CD8-positive, alpha-beta memory T cell (primary cell): ENCODE measurements around the gene FIG4. TPM values are rescaled to one million over a fixed set of nuclear protein-coding genes. Genes with fewer than 3 reads are reported as not detected.
"Not testable (repeated sequence)": the region's sequence is repeated elsewhere in the genome, so short reads cannot be mapped to it uniquely, and the experiment has no call there.

Experiments used
- CTCF ChIA-PET: fragments of 350-600 bp; sonication (Branson Sonifier 250); formaldehyde crosslinking; loops from one replicate; lab custom pipeline; 2021; ENCODE audit warnings: antibody characterized with exemption; lab: Charles Lee
- POLR2A ChIA-PET: fragments of 350-600 bp; sonication (Branson Sonifier 250); formaldehyde crosslinking; loops from one replicate; lab custom pipeline; 2021; ENCODE audit warnings: antibody characterized with exemption; lab: Charles Lee
- DNase-seq, 5 donors: peaks; one replicate each; pipeline versions ENCODE4 v3.0.0 to v3.0.0-alpha.2; 2020 to 2022; ENCODE audit warnings: mixed read lengths in 1 of 5
- H3K27ac ChIP-seq: one replicate; pipeline ENCODE4 v1.7.0; 2013; ENCODE audit warnings: low read depth, mild to moderate bottlenecking, low read length, moderate library complexity
- H3K27me3 ChIP-seq: 2 replicates; pipeline ENCODE4 v1.7.0; 2013; ENCODE audit warnings: low read length, mild to moderate bottlenecking; ENCODE audit not compliant: insufficient read depth, poor library complexity, severe bottlenecking
- H3K36me3 ChIP-seq: 2 replicates; pipeline ENCODE4 v1.7.0; 2013; ENCODE audit warnings: mild to moderate bottlenecking, low read length, moderate library complexity; ENCODE audit not compliant: insufficient read depth
- H3K4me1 ChIP-seq: 2 replicates; pipeline ENCODE4 v1.7.0; 2013; ENCODE audit warnings: mild to moderate bottlenecking, low read length, moderate library complexity; ENCODE audit not compliant: insufficient read depth
- H3K4me3 ChIP-seq: 2 replicates; pipeline ENCODE4 v1.7.0; 2013; ENCODE audit warnings: mild to moderate bottlenecking, low read length
- H3K9me3 ChIP-seq: 2 replicates; pipeline ENCODE4 v1.7.0; 2013; ENCODE audit warnings: mild to moderate bottlenecking, low read length
- H3K27ac Mint-ChIP-seq, 8 donors: one replicate each; pipeline ENCODE4 v1.8.0; 2020 to 2021; ENCODE audit warnings: mixed read lengths in 8 of 8, mild to moderate bottlenecking in 6 of 8, inconsistent platforms in 3 of 8, moderate library complexity in 3 of 8
- H3K27me3 Mint-ChIP-seq, 2 donors: one replicate each; pipeline ENCODE4 v1.8.0; 2020 to 2021; ENCODE audit warnings: mixed read lengths in 2 of 2, mild to moderate bottlenecking in 1 of 2, moderate library complexity in 1 of 2
- H3K36me3 Mint-ChIP-seq, 3 donors: one replicate each; pipeline ENCODE4 v1.8.0; 2020 to 2021; ENCODE audit warnings: mixed read lengths in 3 of 3, inconsistent platforms in 1 of 3, mild to moderate bottlenecking in 1 of 3
- H3K4me1 Mint-ChIP-seq, 3 donors: one replicate each; pipeline ENCODE4 v1.8.0; 2020 to 2021; ENCODE audit warnings: mixed read lengths in 3 of 3, inconsistent platforms in 1 of 3, mild to moderate bottlenecking in 1 of 3
- H3K4me3 Mint-ChIP-seq, 7 donors: one replicate each; pipeline ENCODE4 v1.8.0; 2020 to 2021; ENCODE audit warnings: mixed read lengths in 7 of 7, mild to moderate bottlenecking in 6 of 7, moderate library complexity in 4 of 7, inconsistent platforms in 2 of 7
- H3K9me3 Mint-ChIP-seq, 5 donors: one replicate each; pipeline ENCODE4 v1.8.0; 2020 to 2022; ENCODE audit warnings: mixed read lengths in 5 of 5, mild to moderate bottlenecking in 3 of 5, moderate library complexity in 2 of 5, inconsistent platforms in 1 of 5
- polyA plus RNA-seq: library from polyadenylated mRNA; unstranded; fragments of 300-500 nt; fragmentation: Illumina TruSeq; gene quantifications from one replicate; pipeline ENCODE4 v1.2.3, GENCODE V29; 2021
- total RNA-seq, 2 experiments: library from RNA; stranded (reverse); gene quantifications; one replicate each; pipeline ENCODE4 v1.2.3, GENCODE V29; 2021

FIG4 gene
- total and polyA plus RNA-seq, 3 experiments from 2014 or later, result 11.2 to 16.4 (median 13.2) TPM

DNA sequence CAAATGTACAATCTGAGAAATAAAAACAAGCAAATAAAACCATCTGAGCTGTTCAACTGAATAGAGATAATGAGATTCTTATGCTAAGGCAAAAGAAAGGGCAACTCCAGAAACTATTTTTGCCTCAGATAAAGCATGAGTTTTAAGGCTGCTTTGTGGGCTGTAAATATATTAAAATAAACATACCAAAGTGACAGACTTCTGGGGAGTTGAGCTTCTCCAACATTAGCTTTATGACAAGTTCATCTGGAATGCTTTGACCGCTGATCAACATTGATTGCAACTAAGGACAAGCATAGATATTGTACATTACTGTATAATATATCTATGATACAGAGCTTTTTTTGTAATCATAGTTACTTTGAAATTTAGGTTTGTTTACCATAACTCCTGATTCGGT, 19.4 kb upstream of the FIG4 start:
- Mint-ChIP-seq H3K9me3 (no peaks in the 10 kb centered on the region), H3K4me1 (no peaks in the 10 kb centered on the region), H3K4me3 (no peak overlapping the region), H3K36me3 (peaks cover 19 to 36% (median 22%) of the 10 kb centered on the region in 3 donors), H3K27ac (no peak overlapping the region), H3K27me3 (no peaks in the 10 kb centered on the region)
- CTCF ChIA-PET, result no interaction called here
- no peaks in the 10 kb centered on the region for H3K36me3 ChIP-seq
- H3K4me3 ChIP-seq, result no peak overlapping the region
- POLR2A ChIA-PET, result no interaction called here
- no peaks in the 10 kb centered on the region for H3K27me3 ChIP-seq
- H3K27ac ChIP-seq, result no peak overlapping the region
- H3K4me1 ChIP-seq, result no peaks in the 10 kb centered on the region
- no peak for DNase-seq
- H3K9me3 ChIP-seq, result no peaks in the 10 kb centered on the region

DNA sequence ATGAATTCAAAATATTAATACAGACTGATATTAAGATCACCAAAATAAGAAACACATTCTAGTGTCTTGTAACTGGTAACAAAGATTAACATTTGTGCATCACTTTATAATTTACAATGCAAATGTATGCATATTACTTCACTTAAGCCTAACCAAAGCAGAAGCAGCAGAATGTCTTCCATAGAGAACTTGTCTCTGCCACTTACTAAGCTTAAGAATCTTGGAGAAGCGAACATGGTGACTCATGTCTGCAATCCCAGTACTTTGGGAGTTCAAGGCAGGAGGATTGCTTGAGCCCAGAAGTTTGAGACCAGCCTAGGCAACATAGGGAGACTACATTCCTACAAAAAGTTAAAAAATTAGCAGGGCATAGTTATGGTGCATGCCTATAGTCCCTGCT, 18.9 kb upstream of the FIG4 start:
- Histone ChIP-seq H3K27ac (no peak overlapping the region), H3K4me3 (no peak overlapping the region), H3K36me3 (no peaks in the 10 kb centered on the region), H3K27me3 (no peaks in the 10 kb centered on the region), H3K9me3 (no peaks in the 10 kb centered on the region), H3K4me1 (no peaks in the 10 kb centered on the region)
- Mint-ChIP-seq H3K27ac (no peak overlapping the region), H3K4me3 (no peak overlapping the region), H3K9me3 (no peaks in the 10 kb centered on the region), H3K27me3 (no peaks in the 10 kb centered on the region), H3K36me3 (peaks cover 20 to 36% (median 22%) of the 10 kb centered on the region in 3 donors), H3K4me1 (no peaks in the 10 kb centered on the region)
- no peak for DNase-seq
- POLR2A ChIA-PET, result no interaction called here
- CTCF ChIA-PET, result no interaction called here

DNA sequence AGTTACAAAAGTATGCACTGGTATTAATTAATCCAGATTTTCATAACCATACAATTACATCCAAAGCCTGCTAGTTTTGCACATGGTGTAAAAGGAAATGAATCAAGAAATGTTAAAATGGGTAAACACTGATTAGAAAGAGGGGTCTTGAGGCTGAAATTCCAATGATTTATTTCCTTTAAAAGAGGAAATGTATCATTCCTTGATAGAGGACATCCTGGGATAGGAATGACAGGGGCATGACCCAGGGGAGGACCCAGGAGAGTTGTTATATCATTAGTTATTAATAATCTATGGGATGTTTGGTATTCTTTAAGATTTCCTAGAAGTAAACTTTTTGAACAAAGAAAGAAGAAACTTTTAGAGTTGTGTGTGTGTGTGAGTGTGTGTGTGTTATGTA, 18.3 kb upstream of the FIG4 start:
- Mint-ChIP-seq H3K27me3 (no peaks in the 10 kb centered on the region), H3K36me3 (peaks cover 20 to 36% (median 22%) of the 10 kb centered on the region in 3 donors), H3K27ac (no peak overlapping the region), H3K9me3 (no peaks in the 10 kb centered on the region), H3K4me3 (no peak overlapping the region), H3K4me1 (no peaks in the 10 kb centered on the region)
- ChIA-PET CTCF (no interaction called here), POLR2A (no interaction called here)
- Histone ChIP-seq H3K27me3 (no peaks in the 10 kb centered on the region), H3K4me1 (no peaks in the 10 kb centered on the region), H3K4me3 (no peak overlapping the region), H3K27ac (no peak overlapping the region), H3K9me3 (no peaks in the 10 kb centered on the region), H3K36me3 (no peaks in the 10 kb centered on the region)
- DNase-seq, result no peak

DNA sequence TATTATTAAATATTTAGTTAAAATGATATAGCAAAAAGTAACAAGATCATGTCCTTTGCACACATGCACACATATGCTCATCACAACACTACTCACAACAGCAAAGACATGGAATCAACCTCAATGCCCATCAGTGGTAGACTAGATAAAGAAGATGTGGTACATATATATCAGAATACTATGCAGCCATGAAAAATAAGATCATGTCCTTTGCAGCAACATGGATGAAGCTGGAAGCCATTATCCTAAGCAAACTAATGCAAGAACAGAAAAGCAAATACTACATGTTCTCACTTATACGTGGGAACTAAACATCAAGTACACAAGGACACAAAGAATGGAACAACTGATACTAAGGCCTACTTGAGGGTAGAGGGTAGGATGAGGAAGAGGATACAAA, 14.4 kb upstream of the FIG4 start:
- H3K27me3 Mint-ChIP-seq, result peaks cover 0 to under 1% of the 10 kb centered on the region in 2 donors
- Histone ChIP-seq H3K9me3 (no peaks in the 10 kb centered on the region), H3K27me3 (no peaks in the 10 kb centered on the region), H3K36me3 (no peaks in the 10 kb centered on the region), H3K4me1 (no peaks in the 10 kb centered on the region), H3K4me3 (no peak overlapping the region), H3K27ac (no peak overlapping the region)
- ChIA-PET CTCF (no interaction called here), POLR2A (no interaction called here)
- no peaks in the 10 kb centered on the region for H3K9me3 Mint-ChIP-seq
- H3K4me3 Mint-ChIP-seq, result no peak overlapping the region
- peaks cover 3 to 16% (median 4%) of the 10 kb centered on the region in 3 donors for H3K4me1 Mint-ChIP-seq
- DNase-seq, result no peak
- peaks cover 5 to 17% (median 17%) of the 10 kb centered on the region in 3 donors for H3K36me3 Mint-ChIP-seq
- no peak overlapping the region for H3K27ac Mint-ChIP-seq

DNA sequence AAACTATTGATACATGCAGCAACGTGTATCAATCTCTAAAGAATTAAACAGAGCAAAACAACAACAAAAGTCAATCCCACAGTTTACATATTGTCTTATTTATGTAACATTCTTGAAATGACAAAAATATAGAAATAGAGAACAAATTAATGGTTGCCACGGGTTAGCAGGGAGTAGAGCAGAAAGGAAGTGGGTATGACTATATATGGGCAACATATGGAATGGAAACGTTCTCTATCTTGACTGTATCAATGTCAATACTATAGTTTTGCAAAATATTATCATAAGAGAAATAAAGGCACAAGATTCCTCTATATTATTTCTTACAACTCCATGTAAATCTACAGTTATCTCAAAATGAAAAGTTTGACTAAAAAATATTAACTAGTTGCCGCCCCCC, 12.9 kb upstream of the FIG4 start:
- Histone ChIP-seq H3K4me1 (no peaks in the 10 kb centered on the region), H3K27me3 (no peaks in the 10 kb centered on the region), H3K4me3 (no peak overlapping the region), H3K27ac (no peak overlapping the region), H3K9me3 (no peaks in the 10 kb centered on the region), H3K36me3 (no peaks in the 10 kb centered on the region)
- Mint-ChIP-seq H3K27me3 (peaks cover 0 to 2% of the 10 kb centered on the region in 2 donors), H3K4me1 (peaks cover 5 to 18% (median 5%) of the 10 kb centered on the region in 3 donors), H3K9me3 (no peaks in the 10 kb centered on the region), H3K4me3 (no peak overlapping the region), H3K36me3 (peaks cover 9 to 16% (median 15%) of the 10 kb centered on the region in 3 donors), H3K27ac (no peak overlapping the region)
- POLR2A ChIA-PET, result no interaction called here
- CTCF ChIA-PET, result no interaction called here
- DNase-seq, result no peak

DNA sequence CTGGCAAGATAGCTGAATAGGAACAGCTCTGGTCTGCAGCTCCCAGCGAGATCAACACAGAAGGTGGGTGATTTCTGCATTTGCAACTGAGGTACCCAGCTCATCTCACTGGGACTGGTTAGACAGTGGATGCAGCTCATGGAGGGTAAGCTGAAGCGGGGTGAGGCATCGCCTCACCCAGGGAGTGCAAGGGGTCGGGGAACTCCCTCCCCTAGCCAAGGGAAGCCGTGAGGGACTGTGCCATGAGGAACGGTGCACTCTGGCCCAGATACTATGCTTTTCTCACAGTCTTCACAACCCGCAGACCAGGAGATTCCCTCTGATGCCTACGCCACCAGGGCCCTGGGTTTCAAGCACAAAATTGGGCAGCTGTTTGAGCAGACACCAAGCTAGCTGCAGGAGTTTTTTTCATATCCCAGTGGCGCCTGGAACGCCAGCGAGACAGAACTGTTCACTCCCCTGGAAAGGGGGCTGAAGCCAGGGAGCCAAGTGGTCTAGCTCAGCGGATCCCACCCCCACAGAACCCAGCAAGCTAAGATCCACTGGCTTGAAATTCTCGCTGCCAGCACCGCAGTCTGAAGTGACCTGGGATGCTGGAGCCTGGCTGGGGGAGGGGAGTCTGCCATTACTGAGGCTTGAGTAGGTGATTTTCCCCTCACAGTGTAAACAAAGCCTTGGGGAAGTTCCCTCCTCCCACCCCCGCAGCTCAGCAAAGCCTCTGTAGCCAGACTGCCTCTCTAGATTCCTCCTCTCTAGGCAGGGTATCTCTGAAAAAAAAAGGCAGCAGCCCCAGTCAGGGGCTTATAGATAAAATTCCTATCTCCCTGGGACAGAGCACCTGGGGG, 12.2 kb upstream of the FIG4 start:
- H3K27ac Mint-ChIP-seq, result peak overlapping the region in 1 of 8 donors; percentile 8
- H3K27ac ChIP-seq, DNase-seq, H3K4me3 ChIP-seq, H3K9me3 Mint-ChIP-seq, H3K9me3 ChIP-seq, H3K4me3 Mint-ChIP-seq, H3K27me3 Mint-ChIP-seq, H3K4me1 ChIP-seq, H3K27me3 ChIP-seq, POLR2A ChIA-PET, H3K36me3 ChIP-seq: not testable (repeated sequence)
- H3K4me1 Mint-ChIP-seq, result peaks cover 5 to 18% (median 5%) of the 10 kb centered on the region in 3 donors
- H3K36me3 Mint-ChIP-seq, result peaks cover 7 to 17% (median 14%) of the 10 kb centered on the region in 3 donors
- CTCF ChIA-PET, result interaction anchor here (0.7 kb wide), 1 partner anchor 16 kb away, joined by 3 read pairs; no protein-coding TSS in a partner anchor

DNA sequence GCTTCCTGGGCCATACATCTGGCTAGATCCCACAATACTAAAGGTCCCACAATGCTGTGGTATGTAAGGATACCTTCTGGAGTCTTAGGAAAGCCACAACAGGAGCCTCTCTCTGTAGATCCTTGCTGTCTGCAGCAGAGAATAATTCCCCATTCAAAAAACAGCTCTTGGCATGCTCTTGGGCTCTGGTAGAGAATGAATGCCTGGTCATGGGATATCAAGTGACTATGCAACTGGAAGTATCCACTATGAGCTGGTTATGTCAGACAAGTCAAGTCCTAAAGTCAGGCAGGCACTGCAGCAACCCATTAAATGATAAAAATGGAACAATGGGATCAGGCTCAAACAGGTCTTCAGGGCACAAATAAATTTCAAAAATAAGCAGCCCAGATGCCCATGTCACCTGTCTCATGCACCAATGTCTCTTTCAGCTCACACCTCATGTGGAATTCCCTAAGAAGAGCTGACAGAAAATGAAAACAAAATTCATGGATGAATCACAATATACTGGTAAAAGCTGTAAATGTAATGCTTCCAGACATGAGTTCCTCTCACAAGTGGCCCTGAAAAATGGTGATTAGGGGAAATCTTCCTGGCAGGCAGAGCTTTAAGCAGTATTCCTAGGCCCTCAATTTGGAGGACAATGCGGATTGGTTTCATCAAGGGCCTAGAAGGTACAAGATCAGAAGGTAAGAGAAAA, 4.4 kb upstream of the FIG4 start:
- CTCF ChIA-PET, result interaction anchor here (3.6 kb wide), 1 partner anchor 16 kb away, joined by 12 read pairs; no protein-coding TSS in a partner anchor
- Histone ChIP-seq H3K4me1 (peaks cover 3% of the 10 kb centered on the region), H3K36me3 (no peaks in the 10 kb centered on the region), H3K27ac (no peak overlapping the region), H3K27me3 (no peaks in the 10 kb centered on the region), H3K4me3 (no peak overlapping the region), H3K9me3 (no peaks in the 10 kb centered on the region)
- H3K36me3 Mint-ChIP-seq, result peaks cover 5 to 17% (median 13%) of the 10 kb centered on the region in 3 donors
- POLR2A ChIA-PET, result no interaction called here
- H3K27me3 Mint-ChIP-seq, result peaks cover 0 to 2% of the 10 kb centered on the region in 2 donors
- no peaks in the 10 kb centered on the region for H3K9me3 Mint-ChIP-seq
- H3K4me3 Mint-ChIP-seq, result peak overlapping the region in 1 of 7 donors; percentile 8
- no peak overlapping the region for H3K27ac Mint-ChIP-seq
- peaks cover 16 to 29% (median 20%) of the 10 kb centered on the region in 3 donors for H3K4me1 Mint-ChIP-seq
- no peak for DNase-seq

DNA sequence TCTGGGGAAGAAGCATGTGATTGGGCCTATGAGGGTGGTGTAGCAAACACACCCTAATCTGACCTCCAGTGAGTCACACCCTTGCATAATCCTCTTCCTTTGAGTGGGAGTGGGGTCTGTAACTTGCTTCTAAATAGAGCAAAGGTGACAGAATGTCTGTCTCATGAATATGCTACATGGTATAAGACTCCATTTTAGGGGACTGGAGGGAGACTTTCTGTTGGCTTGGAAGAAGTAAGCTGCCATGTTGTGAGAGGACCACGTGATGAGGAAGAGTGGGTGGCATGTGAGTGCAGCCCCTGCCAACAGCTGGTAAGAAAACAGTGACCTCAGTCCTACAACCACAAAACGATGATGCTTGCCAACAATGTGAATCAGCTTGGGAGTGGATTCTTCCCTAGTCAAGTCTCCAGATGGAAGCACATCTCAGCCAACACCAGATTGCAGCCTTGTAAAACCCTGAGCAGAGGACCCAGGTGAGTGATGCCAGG, 3.8 kb upstream of the FIG4 start:
- peak overlapping the region in 1 of 7 donors; percentile 8 for H3K4me3 Mint-ChIP-seq
- Histone ChIP-seq H3K4me1 (peaks cover 9% of the 10 kb centered on the region), H3K27ac (no peak overlapping the region), H3K36me3 (no peaks in the 10 kb centered on the region), H3K27me3 (no peaks in the 10 kb centered on the region), H3K4me3 (no peak overlapping the region), H3K9me3 (no peaks in the 10 kb centered on the region)
- H3K4me1 Mint-ChIP-seq, result peaks cover 18 to 33% (median 24%) of the 10 kb centered on the region in 3 donors
- no peak overlapping the region for H3K27ac Mint-ChIP-seq
- CTCF ChIA-PET, result interaction anchor here (0.6 to 3.6 kb wide), 2 partner anchors 15 to 17 kb away, joined by 3 to 12 read pairs; no protein-coding TSS in a partner anchor
- no peak for DNase-seq
- H3K36me3 Mint-ChIP-seq, result peaks cover 3 to 16% (median 13%) of the 10 kb centered on the region in 3 donors
- H3K27me3 Mint-ChIP-seq, result no peaks in the 10 kb centered on the region
- POLR2A ChIA-PET, result no interaction called here
- H3K9me3 Mint-ChIP-seq, result no peaks in the 10 kb centered on the region
